Gastrocnemius medialis (tissue), 4 donors: Measurements from ENCODE around the gene AGAP2.

Experiments
- POLR2A ChIP-seq, 2 donors: fragments of 450-650 bp; IDR thresholded peaks; one replicate each; pipeline ENCODE4 v1.6.1; 2017; ENCODE audit warnings: antibody characterized with exemption in 2 of 2, mild to moderate bottlenecking in 2 of 2, moderate library complexity in 2 of 2
- TF ChIP-seq, protein P1 (sequence below), 5 experiments: fragments of 450-650 bp in 3 of 5; fragments of 200-600 bp in 2 of 5; sonication (generic) in 2 of 5; IDR thresholded peaks in 4 of 5; conservative IDR thresholded peaks in 1 of 5; 1 replicate in 4 of 5; 2 replicates in 1 of 5; pipeline ENCODE4 v1.5.1; 2016 to 2019; ENCODE audit warnings: antibody characterized with exemption in 5 of 5, mild to moderate bottlenecking in 3 of 5, moderate library complexity in 3 of 5

DNA sequence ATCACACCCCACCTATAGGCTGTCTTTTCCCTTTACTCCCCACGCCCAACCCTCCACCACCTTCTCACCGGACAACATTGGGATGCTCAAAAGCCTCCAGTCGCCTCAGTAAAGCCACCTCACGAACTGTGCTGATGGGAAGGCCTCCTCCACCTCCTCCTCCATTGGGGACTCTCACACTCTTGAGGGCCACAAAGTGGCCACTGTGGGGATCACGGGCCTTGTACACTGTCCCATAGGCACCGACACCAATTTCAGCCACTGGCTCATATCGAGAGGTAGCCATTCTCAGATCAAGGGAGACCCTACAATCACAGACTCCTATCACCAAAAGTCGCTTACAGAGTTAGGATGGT lies 12.9 kb upstream of the AGAP2 start:
- TF ChIP-seq, protein P1, sequence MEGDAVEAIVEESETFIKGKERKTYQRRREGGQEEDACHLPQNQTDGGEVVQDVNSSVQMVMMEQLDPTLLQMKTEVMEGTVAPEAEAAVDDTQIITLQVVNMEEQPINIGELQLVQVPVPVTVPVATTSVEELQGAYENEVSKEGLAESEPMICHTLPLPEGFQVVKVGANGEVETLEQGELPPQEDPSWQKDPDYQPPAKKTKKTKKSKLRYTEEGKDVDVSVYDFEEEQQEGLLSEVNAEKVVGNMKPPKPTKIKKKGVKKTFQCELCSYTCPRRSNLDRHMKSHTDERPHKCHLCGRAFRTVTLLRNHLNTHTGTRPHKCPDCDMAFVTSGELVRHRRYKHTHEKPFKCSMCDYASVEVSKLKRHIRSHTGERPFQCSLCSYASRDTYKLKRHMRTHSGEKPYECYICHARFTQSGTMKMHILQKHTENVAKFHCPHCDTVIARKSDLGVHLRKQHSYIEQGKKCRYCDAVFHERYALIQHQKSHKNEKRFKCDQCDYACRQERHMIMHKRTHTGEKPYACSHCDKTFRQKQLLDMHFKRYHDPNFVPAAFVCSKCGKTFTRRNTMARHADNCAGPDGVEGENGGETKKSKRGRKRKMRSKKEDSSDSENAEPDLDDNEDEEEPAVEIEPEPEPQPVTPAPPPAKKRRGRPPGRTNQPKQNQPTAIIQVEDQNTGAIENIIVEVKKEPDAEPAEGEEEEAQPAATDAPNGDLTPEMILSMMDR (IDR thresholded peaks at IDR 0.05 in 4 of 5, conservative IDR thresholded peaks at IDR 0.05 in 1 of 5): no peak
- TF ChIP-seq POLR2A (IDR thresholded peaks at IDR 0.05): no peak
